A673 (cell line): ENCODE measurements around the gene STAT6. TPM values are rescaled to one million over a fixed set of nuclear protein-coding genes. Genes with fewer than 3 reads are reported as not detected.

ENCODE experiments used
- BruUV-seq: library from RNA; stranded (reverse); fragments of 400-500 nt; replicated peaks from 2 replicates; lab custom pipeline; 2021; lab: Mats Ljungman, UMichigan
- CTCF ChIA-PET: fragments of 300-600 bp; sonication (Branson Sonifier 250); formaldehyde crosslinking; loops from one replicate; lab custom pipeline; 2022; ENCODE audit warnings: antibody characterized with exemption; lab: Charles Lee
- POLR2A ChIA-PET: fragments of 300-600 bp; sonication (Branson Sonifier 250); formaldehyde crosslinking; loops from one replicate; lab custom pipeline; 2022; ENCODE audit warnings: antibody characterized with exemption; ENCODE audit not compliant: low non-redundant PET; lab: Charles Lee
- DNase-seq: peaks from one replicate; pipeline ENCODE4 v3.0.0-alpha.2; 2015; ENCODE audit warnings: low spot score
- H3K27ac ChIP-seq: fragments of 200-600 bp; sonication (generic); 2 replicates; pipeline ENCODE4 v1.5.1; 2016; ENCODE audit warnings: mixed run types, low read depth, mild to moderate bottlenecking, mixed read lengths, antibody characterized with exemption, low read length; ENCODE audit not compliant: poor library complexity, severe bottlenecking
- H3K27me3 ChIP-seq: fragments of 200-600 bp; sonication (generic); replicated peaks from 2 replicates; pipeline ENCODE4 v1.6.1; 2017; ENCODE audit warnings: mixed run types, low read depth, mild to moderate bottlenecking, mixed read lengths, antibody characterized with exemption, low read length; ENCODE audit not compliant: insufficient read depth, poor library complexity
- H3K36me3 ChIP-seq: fragments of 200-600 bp; sonication (generic); 2 replicates; pipeline ENCODE4 v1.6.1; 2016; ENCODE audit warnings: mixed run types, mild to moderate bottlenecking, mixed read lengths, antibody characterized with exemption, low read length; ENCODE audit not compliant: insufficient read depth, poor library complexity, severe bottlenecking
- H3K4me1 ChIP-seq: fragments of 200-600 bp; sonication (generic); 2 replicates; pipeline ENCODE4 v1.6.1; 2017; ENCODE audit warnings: mixed run types, mild to moderate bottlenecking, mixed read lengths, antibody characterized with exemption, low read length; ENCODE audit not compliant: insufficient read depth, poor library complexity, severe bottlenecking
- H3K4me3 ChIP-seq: fragments of 200-600 bp; sonication (generic); 2 replicates; pipeline ENCODE4 v1.5.1; 2016; ENCODE audit warnings: low read depth, mixed run types, mild to moderate bottlenecking, mixed read lengths, low read length; ENCODE audit not compliant: poor library complexity, severe bottlenecking
- H3K9me3 ChIP-seq: fragments of 200-600 bp; sonication (generic); 2 replicates; pipeline ENCODE4 v1.6.1; 2016; ENCODE audit warnings: mixed run types, low read depth, mild to moderate bottlenecking, mixed read lengths, antibody characterized with exemption, low read length; ENCODE audit not compliant: poor library complexity, severe bottlenecking
- EZH2 ChIP-seq: fragments of 200-600 bp; sonication (generic); IDR thresholded peaks from 2 replicates; pipeline ENCODE4 v1.6.1; 2017; ENCODE audit warnings: borderline replicate concordance, low read depth, mild to moderate bottlenecking, mixed read lengths, antibody characterized with exemption, low read length; ENCODE audit not compliant: poor library complexity, severe bottlenecking
- intact Hi-C: fragments of 100-400 bp; cut with micrococcal nuclease; formaldehyde crosslinking; loops from one replicate; pipeline ENCODE4 v1.10.0; 2022; ENCODE audit not compliant: unreplicated experiment
- total RNA-seq: library from RNA; stranded (reverse); gene quantifications from 2 replicates; pipeline ENCODE4 v1.2.3, GENCODE V29; 2021
- TF ChIP-seq, protein P1 (sequence below): fragments of 300-800, 200-600 bp; sonication (generic); conservative IDR thresholded peaks from 2 replicates; pipeline ENCODE4 v1.5.1; 2017; ENCODE audit warnings: low read depth, mild to moderate bottlenecking, antibody characterized with exemption, low read length, moderate library complexity, mixed read lengths

The STAT6 gene
- total RNA-seq, 1 experiment from 2014 or later, result 111 TPM

DNA sequence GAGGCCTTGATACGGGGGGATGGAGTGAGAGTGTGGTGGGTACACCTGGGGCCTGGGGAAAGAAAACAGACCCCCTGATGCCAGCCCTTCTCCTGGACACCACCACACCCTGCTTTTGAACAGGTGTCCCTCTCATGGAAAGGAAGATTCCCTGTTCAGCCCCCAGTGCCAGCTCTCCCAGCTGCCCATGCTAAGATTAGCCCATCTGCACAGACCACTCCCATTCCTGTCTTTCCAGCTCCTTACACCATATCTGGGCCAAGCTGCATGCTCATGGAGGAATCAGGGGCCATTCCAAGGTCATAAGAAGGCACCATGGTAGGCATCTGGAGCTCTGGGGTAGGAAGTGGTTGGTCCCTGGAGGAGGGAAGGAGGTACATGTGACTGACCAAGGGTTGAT lies 12.6 kb downstream of the STAT6 start:
- no peak overlapping the region for H3K4me3 ChIP-seq
- H3K27ac ChIP-seq, result peak overlapping the region; percentile 9
- BruUV-seq, result no TSS peak
- peaks cover 60% of the 10 kb centered on the region for H3K36me3 ChIP-seq
- TF ChIP-seq, protein P1, sequence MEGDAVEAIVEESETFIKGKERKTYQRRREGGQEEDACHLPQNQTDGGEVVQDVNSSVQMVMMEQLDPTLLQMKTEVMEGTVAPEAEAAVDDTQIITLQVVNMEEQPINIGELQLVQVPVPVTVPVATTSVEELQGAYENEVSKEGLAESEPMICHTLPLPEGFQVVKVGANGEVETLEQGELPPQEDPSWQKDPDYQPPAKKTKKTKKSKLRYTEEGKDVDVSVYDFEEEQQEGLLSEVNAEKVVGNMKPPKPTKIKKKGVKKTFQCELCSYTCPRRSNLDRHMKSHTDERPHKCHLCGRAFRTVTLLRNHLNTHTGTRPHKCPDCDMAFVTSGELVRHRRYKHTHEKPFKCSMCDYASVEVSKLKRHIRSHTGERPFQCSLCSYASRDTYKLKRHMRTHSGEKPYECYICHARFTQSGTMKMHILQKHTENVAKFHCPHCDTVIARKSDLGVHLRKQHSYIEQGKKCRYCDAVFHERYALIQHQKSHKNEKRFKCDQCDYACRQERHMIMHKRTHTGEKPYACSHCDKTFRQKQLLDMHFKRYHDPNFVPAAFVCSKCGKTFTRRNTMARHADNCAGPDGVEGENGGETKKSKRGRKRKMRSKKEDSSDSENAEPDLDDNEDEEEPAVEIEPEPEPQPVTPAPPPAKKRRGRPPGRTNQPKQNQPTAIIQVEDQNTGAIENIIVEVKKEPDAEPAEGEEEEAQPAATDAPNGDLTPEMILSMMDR, result no peak
- TF ChIP-seq EZH2, result no peak
- POLR2A ChIA-PET, result no interaction called here
- H3K9me3 ChIP-seq, result no peaks in the 10 kb centered on the region
- DNase-seq, result no peak
- intact Hi-C loops, result no loop called here
- H3K27me3 ChIP-seq, result no peaks in the 10 kb centered on the region
- H3K4me1 ChIP-seq, result peaks cover 16% of the 10 kb centered on the region
- CTCF ChIA-PET, result no interaction called here

DNA sequence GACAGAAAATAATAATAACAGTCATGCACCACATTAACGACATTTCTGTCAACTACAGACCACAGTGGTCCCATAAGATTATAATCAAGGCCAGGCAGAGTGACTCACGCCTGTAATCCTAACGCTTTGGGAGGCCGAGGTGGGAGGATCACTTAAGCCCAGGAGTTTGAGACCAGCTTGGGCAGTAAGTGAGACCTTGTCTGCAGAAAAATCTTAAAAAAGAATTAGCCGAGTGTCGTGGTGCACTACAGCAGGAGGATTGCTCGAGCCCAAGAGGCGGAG lies 13.7 kb downstream of the STAT6 start:
- Histone ChIP-seq H3K4me3 (no peak overlapping the region), H3K36me3 (peaks cover 68% of the 10 kb centered on the region), H3K27me3 (no peaks in the 10 kb centered on the region), H3K9me3 (no peaks in the 10 kb centered on the region), H3K4me1 (peaks cover 26% of the 10 kb centered on the region), H3K27ac (peak overlapping the region; percentile 50)
- ChIA-PET POLR2A (no interaction called here), CTCF (no interaction called here)
- no peak for TF ChIP-seq EZH2
- TF ChIP-seq, protein P1, result no peak
- no peak for DNase-seq
- no TSS peak for BruUV-seq
- intact Hi-C loops, result no loop called here

DNA sequence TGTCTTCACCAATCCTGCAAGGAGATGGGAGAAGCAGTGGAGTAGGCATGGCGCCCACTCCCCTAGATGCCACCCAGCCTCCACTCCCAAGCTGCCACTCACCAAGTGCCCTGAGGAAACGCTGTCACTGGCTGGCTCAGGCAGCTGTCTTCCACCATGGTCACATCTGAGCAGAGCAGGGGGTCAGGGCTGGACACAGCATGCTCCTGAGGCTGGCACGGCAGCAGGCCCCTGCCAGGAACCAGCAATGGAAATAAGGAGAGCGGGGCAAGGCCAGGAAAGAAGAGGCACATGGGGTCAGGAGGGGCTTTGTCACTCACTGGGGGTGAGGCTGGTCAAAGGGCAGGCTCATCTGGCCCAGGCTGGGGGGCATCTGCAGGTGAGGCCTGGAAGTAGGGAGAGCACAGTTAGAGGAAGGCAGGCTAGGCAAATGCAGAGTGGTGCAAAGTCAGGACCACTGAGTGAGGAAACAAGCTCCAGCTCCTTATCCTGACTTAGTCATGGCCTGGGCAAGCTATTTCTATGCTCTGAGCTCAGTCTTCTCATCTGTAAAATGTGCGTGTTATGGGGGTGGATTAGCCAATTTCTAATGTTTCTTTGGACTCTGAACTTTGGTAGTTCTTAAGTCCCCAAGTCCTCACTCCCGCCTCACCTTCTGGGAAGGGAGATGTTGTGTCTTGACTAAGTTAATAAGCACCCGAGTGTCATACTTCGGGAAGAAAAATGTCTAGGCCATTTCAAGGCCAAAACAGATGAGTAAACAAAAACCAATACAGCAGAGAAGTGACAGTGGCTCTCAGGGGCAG lies 14.2 kb downstream of the STAT6 start:
- POLR2A ChIA-PET, result interaction anchor here (0.6 kb wide), 1 partner anchor 413 kb away, joined by 13 read pairs; no protein-coding TSS in a partner anchor
- CTCF ChIA-PET, result no interaction called here
- peaks cover 32% of the 10 kb centered on the region for H3K4me1 ChIP-seq
- DNase-seq, result no peak
- H3K4me3 ChIP-seq, result no peak overlapping the region
- H3K27ac ChIP-seq, result peak overlapping the region; percentile 50
- no peak for TF ChIP-seq EZH2
- TF ChIP-seq, protein P1, result no peak
- no peaks in the 10 kb centered on the region for H3K27me3 ChIP-seq
- intact Hi-C loops, result no loop called here
- H3K9me3 ChIP-seq, result no peaks in the 10 kb centered on the region
- peaks cover 69% of the 10 kb centered on the region for H3K36me3 ChIP-seq
- BruUV-seq, result no TSS peak
